ENCODE data around the gene ARHGAP27. TPM values are rescaled to one million over a fixed set of nuclear protein-coding genes. Genes with fewer than 3 reads are reported as not detected.

ARHGAP27 gene
- total and polyA plus RNA-seq, 9 of the 15 experiments (the other 6 are each of a cell fraction or from before 2014, with no cell fraction given): 0.04 to 4.6 (median 2.1) TPM

DNA sequence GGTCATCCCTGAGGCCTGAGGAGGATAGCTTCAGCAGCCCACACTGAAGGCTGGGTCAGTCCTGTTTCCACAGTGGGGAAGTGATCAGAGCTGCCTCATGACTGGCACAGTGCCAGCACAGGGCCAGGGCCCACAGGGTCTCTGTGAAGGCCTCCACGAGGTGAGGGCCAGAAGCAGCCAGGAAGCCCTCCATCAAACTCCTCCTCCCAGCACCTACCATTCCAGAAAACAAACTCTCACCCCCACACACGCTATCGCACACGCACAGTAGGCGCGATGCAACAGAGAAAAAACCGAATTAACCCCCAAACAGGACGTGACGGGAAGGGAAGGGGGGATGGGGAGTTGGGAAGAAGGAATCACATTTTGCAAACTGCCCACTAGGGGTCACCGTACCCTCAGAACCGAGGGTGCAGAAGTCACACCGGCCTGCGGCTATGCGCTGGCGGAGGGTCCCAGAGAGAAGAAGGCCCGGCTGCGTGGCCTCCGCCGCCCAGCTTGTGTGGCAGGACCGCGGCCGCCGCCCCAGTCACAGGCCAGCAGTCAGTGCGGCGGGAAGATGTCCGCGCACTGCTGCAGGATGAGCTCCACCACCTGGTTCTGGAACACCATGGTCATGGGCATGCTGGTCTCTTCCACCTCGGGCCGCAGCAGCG lies 37.6 kb downstream of the ARHGAP27 start (continued):
- TF ChIP-seq, protein P1, sequence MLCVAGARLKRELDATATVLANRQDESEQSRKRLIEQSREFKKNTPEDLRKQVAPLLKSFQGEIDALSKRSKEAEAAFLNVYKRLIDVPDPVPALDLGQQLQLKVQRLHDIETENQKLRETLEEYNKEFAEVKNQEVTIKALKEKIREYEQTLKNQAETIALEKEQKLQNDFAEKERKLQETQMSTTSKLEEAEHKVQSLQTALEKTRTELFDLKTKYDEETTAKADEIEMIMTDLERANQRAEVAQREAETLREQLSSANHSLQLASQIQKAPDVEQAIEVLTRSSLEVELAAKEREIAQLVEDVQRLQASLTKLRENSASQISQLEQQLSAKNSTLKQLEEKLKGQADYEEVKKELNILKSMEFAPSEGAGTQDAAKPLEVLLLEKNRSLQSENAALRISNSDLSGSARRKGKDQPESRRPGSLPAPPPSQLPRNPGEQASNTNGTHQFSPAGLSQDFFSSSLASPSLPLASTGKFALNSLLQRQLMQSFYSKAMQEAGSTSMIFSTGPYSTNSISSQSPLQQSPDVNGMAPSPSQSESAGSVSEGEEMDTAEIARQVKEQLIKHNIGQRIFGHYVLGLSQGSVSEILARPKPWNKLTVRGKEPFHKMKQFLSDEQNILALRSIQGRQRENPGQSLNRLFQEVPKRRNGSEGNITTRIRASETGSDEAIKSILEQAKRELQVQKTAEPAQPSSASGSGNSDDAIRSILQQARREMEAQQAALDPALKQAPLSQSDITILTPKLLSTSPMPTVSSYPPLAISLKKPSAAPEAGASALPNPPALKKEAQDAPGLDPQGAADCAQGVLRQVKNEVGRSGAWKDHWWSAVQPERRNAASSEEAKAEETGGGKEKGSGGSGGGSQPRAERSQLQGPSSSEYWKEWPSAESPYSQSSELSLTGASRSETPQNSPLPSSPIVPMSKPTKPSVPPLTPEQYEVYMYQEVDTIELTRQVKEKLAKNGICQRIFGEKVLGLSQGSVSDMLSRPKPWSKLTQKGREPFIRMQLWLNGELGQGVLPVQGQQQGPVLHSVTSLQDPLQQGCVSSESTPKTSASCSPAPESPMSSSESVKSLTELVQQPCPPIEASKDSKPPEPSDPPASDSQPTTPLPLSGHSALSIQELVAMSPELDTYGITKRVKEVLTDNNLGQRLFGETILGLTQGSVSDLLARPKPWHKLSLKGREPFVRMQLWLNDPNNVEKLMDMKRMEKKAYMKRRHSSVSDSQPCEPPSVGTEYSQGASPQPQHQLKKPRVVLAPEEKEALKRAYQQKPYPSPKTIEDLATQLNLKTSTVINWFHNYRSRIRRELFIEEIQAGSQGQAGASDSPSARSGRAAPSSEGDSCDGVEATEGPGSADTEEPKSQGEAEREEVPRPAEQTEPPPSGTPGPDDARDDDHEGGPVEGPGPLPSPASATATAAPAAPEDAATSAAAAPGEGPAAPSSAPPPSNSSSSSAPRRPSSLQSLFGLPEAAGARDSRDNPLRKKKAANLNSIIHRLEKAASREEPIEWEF (CRISPR knock-in tag; IDR thresholded peaks at IDR 0.05): no peak
- TF ChIP-seq, protein P2, sequence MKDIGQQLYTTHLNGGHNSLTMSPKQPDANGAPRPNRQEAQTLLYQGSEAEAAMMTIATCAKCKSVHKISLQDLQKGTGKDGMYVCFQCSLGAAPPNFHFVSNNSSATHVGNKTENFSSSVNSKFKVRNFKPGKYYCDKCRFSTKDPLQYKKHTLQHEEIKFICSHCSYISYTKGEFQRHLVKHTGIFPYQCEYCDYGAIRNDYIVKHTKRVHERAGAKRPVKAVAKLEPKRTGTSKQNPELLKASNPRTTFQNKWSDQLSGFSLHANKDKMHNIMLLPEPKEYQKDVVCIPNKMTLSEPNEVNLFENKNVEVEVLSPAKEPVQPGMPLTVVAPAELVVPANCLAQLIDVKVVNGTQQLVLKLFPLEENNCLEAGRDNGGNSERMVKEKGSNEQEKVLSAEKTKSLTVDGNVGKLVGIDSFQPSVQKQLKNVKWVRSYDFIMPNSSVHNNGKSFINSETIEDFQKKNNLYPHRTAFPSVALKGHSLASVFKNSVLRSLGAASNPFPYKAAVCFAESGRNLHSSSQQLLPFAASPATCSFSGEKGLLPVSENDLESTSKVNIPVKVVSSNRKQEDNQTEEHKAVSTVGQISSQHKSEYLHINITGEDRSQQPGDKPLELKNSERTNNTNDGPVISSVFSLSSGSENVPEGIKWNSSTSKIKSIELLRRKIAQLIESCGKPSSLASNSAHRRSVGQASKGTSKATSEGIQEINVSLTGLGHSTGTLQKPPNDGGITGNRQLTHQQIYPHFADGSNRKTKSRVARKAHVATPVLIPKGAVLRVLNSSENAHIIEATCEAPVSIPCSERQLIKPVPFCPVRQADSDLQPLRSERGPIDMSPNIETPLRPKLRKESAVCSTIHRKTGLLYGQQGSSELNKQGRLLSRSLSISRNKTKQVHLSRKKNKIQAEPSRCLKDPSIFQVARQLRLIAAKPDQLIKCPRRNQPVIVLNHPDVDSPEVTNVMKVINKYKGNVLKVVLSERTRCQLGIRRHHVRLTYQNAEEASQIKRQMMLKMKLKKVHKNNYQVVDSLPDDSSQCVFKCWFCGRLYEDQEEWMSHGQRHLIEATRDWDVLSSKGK (CRISPR knock-in tag; IDR thresholded peaks at IDR 0.05): no peak
- TF ChIP-seq IFI16 (CRISPR knock-in tag; IDR thresholded peaks at IDR 0.05): no peak
- no peak for TF ChIP-seq PRPF4 (IDR thresholded peaks at IDR 0.05; ENCODE audit: insufficient read depth, low read depth, low read length, poor library complexity, severe bottlenecking)
- TF ChIP-seq THRA (IDR thresholded peaks at IDR 0.05): no peak
- no peak for TF ChIP-seq ZNF561 (CRISPR knock-in tag; conservative IDR thresholded peaks at IDR 0.05)
- TF ChIP-seq KLF1 (tag; IDR thresholded peaks at IDR 0.05): no peak
- no peak for TF ChIP-seq TAF7 (tag; IDR thresholded peaks at IDR 0.05)
- no peak; the same call in 1 of the 2 replicates for TF ChIP-seq ZNF511 (CRISPR knock-in tag; IDR thresholded peaks at IDR 0.05)
- TF ChIP-seq ZNF184 (CRISPR knock-in tag; IDR thresholded peaks at IDR 0.05): no peak
- no peak for TF ChIP-seq ASH1L (IDR thresholded peaks at IDR 0.05; ENCODE audit: borderline replicate concordance, low read depth, partially characterized antibody)
- no peak for TF ChIP-seq HDAC8 (tag; IDR thresholded peaks at IDR 0.05)
- no peak for TF ChIP-seq HNRNPUL1 (IDR thresholded peaks at IDR 0.05; ENCODE audit: low read length)
- no peak for TF ChIP-seq ZBTB17 (CRISPR knock-in tag; IDR thresholded peaks at IDR 0.05)
- TF ChIP-seq ZNF778 (CRISPR knock-in tag; IDR thresholded peaks at IDR 0.05): no peak
- TF ChIP-seq ZNF707 (CRISPR knock-in tag; conservative IDR thresholded peaks at IDR 0.05): no peak
- no peak for TF ChIP-seq DIDO1 (tag; IDR thresholded peaks at IDR 0.05; ENCODE audit: low read depth)
- TF ChIP-seq ZNF431 (CRISPR knock-in tag; IDR thresholded peaks at IDR 0.05): no peak
